ENCODE measurements around the gene PDXP.

DNA sequence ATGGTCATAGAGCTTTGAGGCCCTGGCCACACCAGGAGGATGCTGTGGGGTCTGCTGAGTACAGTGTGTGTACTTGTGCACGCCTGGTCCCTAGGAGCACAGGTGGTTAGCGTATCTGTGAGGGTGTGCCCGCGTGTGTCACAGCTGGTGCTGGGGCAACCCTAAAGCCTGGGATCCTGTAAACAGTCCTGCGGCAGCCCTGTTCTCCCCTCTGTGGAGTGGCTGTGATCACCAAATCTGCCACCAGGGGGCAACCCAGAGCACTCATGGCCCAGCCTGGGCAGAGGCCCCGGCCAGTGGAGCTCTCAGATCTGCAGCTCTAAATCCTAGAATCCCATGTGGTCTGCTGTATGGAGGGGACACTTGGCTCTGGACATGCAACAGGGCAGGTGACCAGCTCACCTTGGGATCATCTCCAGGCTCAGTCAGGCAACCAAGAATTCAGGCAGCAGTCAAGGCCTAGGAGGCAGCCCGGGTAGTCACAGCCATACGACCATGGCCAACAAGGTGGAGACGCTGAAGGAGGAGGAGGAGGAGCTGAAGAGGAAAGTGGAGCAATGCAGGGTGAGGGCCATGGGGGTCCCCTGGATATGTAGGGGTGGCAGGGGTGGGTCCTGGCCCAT lies 15.2 kb upstream of the PDXP start:
- TF ChIP-seq, protein P1, sequence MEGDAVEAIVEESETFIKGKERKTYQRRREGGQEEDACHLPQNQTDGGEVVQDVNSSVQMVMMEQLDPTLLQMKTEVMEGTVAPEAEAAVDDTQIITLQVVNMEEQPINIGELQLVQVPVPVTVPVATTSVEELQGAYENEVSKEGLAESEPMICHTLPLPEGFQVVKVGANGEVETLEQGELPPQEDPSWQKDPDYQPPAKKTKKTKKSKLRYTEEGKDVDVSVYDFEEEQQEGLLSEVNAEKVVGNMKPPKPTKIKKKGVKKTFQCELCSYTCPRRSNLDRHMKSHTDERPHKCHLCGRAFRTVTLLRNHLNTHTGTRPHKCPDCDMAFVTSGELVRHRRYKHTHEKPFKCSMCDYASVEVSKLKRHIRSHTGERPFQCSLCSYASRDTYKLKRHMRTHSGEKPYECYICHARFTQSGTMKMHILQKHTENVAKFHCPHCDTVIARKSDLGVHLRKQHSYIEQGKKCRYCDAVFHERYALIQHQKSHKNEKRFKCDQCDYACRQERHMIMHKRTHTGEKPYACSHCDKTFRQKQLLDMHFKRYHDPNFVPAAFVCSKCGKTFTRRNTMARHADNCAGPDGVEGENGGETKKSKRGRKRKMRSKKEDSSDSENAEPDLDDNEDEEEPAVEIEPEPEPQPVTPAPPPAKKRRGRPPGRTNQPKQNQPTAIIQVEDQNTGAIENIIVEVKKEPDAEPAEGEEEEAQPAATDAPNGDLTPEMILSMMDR (IDR thresholded peaks at IDR 0.05), result peak; percentile 96
- TF ChIP-seq ZFX (IDR thresholded peaks at IDR 0.05; ENCODE audit: borderline replicate concordance), result no peak
